ENCODE results near the gene SSRP1.

Gene SSRP1

DNA sequence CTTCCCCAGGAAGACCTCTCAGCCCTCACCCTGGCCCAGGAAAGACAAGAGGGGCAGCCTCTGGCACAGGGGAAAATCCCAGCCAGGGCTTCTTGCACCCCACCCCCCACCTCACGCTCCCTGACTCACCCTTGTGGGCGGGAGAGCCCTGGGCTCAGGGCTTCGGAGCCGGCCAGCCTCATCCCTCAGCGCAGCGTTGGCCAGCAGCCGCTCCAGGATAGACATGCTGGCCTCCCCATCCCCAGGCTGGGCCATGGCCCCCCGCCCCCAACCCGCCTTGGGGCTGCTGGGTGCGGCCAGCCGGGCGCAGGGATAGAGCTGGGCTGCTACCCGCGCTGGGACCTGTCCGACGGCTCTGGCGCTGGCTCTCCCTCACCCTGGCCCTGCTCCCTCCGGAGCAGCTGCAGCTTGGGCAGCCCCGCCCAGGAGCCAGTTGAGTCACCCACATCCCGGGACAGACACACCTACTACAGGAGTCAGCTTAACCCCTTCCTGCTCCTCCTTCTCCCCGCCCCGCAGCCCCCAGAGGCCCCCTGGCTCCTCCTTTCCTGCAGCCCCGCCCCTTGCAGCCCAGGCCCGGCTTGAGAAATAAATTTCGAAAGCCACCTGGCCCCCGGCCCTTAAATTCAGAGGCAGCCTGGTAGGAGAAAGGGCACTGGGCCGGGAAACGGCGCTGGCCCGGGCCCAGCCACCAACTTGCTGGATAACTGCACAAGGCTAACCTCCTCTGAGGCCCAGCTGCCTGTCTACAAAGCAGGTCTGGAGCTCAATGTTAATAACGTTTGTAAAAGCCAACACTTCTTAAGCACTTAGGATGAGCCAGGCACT, 24.4 kb downstream of the SSRP1 start (continued):
- TF ChIP-seq ZNF530 (tag by site-specific recombination; IDR thresholded peaks at IDR 0.05; ENCODE audit: low read depth) (no peak), ZNF280D (tag by site-specific recombination; IDR thresholded peaks at IDR 0.05) (no peak), ZNF555 (tag by site-specific recombination; conservative IDR thresholded peaks at IDR 0.05) (no peak), ZNF248 (tag by site-specific recombination; IDR thresholded peaks at IDR 0.05) (no peak), AEBP2 (tag by site-specific recombination; IDR thresholded peaks at IDR 0.05; ENCODE audit: borderline replicate concordance) (no peak), ZIC2 (tag by site-specific recombination; IDR thresholded peaks at IDR 0.05) (no peak), ZNF449 (tag by site-specific recombination; IDR thresholded peaks at IDR 0.05) (peak; percentile 81), OVOL3 (tag by site-specific recombination; IDR thresholded peaks at IDR 0.05) (no peak), ZNF664 (tag by site-specific recombination; IDR thresholded peaks at IDR 0.05) (no peak), ZNF133 (tag by site-specific recombination; IDR thresholded peaks at IDR 0.05) (no peak), MEIS1 (CRISPR knock-in tag; IDR thresholded peaks at IDR 0.05; ENCODE audit: borderline replicate concordance) (no peak), ZNF707 (tag by site-specific recombination; IDR thresholded peaks at IDR 0.05) (no peak), ZNF366 (tag by site-specific recombination; conservative IDR thresholded peaks at IDR 0.05) (no peak), REST (tag by site-specific recombination; IDR thresholded peaks at IDR 0.05) (0 out of 2 replicates have a peak, but pooled peaks have one; percentile 37), SALL2 (tag by site-specific recombination; IDR thresholded peaks at IDR 0.05; ENCODE audit: borderline replicate concordance) (no peak), ZNF266 (tag by site-specific recombination; IDR thresholded peaks at IDR 0.05; ENCODE audit: low read depth) (no peak)
- TF ChIP-seq, protein P1, sequence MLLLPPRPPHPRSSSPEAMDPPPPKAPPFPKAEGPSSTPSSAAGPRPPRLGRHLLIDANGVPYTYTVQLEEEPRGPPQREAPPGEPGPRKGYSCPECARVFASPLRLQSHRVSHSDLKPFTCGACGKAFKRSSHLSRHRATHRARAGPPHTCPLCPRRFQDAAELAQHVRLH (tag by site-specific recombination; IDR thresholded peaks at IDR 0.05): no peak
- TF ChIP-seq, protein P2, sequence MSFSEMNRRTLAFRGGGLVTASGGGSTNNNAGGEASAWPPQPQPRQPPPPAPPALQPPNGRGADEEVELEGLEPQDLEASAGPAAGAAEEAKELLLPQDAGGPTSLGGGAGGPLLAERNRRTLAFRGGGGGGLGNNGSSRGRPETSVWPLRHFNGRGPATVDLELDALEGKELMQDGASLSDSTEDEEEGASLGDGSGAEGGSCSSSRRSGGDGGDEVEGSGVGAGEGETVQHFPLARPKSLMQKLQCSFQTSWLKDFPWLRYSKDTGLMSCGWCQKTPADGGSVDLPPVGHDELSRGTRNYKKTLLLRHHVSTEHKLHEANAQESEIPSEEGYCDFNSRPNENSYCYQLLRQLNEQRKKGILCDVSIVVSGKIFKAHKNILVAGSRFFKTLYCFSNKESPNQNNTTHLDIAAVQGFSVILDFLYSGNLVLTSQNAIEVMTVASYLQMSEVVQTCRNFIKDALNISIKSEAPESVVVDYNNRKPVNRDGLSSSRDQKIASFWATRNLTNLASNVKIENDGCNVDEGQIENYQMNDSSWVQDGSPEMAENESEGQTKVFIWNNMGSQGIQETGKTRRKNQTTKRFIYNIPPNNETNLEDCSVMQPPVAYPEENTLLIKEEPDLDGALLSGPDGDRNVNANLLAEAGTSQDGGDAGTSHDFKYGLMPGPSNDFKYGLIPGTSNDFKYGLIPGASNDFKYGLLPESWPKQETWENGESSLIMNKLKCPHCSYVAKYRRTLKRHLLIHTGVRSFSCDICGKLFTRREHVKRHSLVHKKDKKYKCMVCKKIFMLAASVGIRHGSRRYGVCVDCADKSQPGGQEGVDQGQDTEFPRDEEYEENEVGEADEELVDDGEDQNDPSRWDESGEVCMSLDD (tag by site-specific recombination; IDR thresholded peaks at IDR 0.05): no peak
- TF ChIP-seq, protein P3, sequence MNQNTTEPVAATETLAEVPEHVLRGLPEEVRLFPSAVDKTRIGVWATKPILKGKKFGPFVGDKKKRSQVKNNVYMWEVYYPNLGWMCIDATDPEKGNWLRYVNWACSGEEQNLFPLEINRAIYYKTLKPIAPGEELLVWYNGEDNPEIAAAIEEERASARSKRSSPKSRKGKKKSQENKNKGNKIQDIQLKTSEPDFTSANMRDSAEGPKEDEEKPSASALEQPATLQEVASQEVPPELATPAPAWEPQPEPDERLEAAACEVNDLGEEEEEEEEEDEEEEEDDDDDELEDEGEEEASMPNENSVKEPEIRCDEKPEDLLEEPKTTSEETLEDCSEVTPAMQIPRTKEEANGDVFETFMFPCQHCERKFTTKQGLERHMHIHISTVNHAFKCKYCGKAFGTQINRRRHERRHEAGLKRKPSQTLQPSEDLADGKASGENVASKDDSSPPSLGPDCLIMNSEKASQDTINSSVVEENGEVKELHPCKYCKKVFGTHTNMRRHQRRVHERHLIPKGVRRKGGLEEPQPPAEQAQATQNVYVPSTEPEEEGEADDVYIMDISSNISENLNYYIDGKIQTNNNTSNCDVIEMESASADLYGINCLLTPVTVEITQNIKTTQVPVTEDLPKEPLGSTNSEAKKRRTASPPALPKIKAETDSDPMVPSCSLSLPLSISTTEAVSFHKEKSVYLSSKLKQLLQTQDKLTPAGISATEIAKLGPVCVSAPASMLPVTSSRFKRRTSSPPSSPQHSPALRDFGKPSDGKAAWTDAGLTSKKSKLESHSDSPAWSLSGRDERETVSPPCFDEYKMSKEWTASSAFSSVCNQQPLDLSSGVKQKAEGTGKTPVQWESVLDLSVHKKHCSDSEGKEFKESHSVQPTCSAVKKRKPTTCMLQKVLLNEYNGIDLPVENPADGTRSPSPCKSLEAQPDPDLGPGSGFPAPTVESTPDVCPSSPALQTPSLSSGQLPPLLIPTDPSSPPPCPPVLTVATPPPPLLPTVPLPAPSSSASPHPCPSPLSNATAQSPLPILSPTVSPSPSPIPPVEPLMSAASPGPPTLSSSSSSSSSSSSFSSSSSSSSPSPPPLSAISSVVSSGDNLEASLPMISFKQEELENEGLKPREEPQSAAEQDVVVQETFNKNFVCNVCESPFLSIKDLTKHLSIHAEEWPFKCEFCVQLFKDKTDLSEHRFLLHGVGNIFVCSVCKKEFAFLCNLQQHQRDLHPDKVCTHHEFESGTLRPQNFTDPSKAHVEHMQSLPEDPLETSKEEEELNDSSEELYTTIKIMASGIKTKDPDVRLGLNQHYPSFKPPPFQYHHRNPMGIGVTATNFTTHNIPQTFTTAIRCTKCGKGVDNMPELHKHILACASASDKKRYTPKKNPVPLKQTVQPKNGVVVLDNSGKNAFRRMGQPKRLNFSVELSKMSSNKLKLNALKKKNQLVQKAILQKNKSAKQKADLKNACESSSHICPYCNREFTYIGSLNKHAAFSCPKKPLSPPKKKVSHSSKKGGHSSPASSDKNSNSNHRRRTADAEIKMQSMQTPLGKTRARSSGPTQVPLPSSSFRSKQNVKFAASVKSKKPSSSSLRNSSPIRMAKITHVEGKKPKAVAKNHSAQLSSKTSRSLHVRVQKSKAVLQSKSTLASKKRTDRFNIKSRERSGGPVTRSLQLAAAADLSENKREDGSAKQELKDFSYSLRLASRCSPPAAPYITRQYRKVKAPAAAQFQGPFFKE (tag by site-specific recombination; IDR thresholded peaks at IDR 0.05; ENCODE audit: borderline replicate concordance): no peak

All from HEK293 (cell line).